ENCODE measurements around the gene LRRC47.
"Not testable (repeated sequence)": the region's sequence is repeated elsewhere in the genome, so short reads cannot be mapped to it uniquely, and the experiment has no call there.

LRRC47 gene

DNA sequence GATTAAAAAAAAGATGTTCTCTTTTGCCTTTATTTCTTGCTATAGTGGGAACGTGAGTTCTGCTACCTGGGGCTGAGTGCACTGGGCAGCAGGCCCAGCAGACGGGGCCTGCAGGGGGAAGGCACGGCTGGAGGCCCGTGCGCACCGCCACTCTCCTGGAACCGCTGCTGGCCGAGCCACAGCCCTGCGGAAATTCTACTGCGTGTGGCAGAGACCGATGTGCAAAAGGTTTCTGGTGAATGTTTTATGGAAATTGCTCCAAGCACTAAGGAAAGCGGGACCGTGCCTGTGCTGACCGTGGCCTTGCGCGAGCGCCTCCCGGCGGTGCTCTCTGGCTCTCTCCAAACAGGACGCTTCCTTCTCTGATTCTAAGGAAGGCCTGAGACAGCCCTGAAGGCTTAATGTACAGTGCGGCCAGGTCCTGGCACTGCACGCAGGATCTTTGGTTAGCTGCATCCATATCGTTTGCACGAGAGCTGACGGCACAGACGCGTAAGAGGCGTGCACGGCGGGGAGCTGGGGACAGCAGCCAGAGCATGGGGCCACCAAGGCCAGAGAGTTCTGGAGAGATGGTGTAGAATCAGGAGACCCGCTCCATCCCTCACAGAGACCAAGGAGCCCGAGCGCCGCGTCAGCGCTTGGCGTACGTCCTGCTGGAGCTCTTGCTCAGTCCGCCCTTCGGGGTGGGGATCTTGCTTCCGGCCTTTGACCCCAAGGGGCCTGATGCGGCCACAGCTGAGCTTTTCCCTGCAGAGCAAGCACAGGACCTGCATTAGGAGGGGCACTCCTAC, 18.7 kb upstream of the LRRC47 start:
- H3K27ac ChIP-seq (ENCODE audit: low read length) = no peak overlapping the region
- no peaks in the 10 kb centered on the region for H3K27me3 ChIP-seq (ENCODE audit: low read depth, low read length)
- no peaks in the 10 kb centered on the region for H3K9me3 ChIP-seq (ENCODE audit: control insufficient read depth in 1 of 2, low read length in 2 of 2)
- H3K36me3 ChIP-seq (ENCODE audit: control insufficient read depth in 1 of 2, insufficient read depth in 2 of 2, low read length in 2 of 2) = peaks cover 23 to 49% of the 10 kb centered on the region in 2 donors
- H3K4me1 ChIP-seq (ENCODE audit: control insufficient read depth in 1 of 2, insufficient read depth in 2 of 2, low read length in 2 of 2) = no peaks in the 10 kb centered on the region
- no peak overlapping the region for H3K4me3 ChIP-seq (ENCODE audit: low read depth in 1 of 2, low read length in 2 of 2)

GRCh38 chr1:3814065-3814464, 17.8 kb upstream of the LRRC47 start:
- no peaks in the 10 kb centered on the region for H3K9me3 ChIP-seq (ENCODE audit: control insufficient read depth in 1 of 2, low read length in 2 of 2)
- H3K27ac ChIP-seq (ENCODE audit: low read length) = no peak overlapping the region
- H3K27me3 ChIP-seq (ENCODE audit: low read depth, low read length) = no peaks in the 10 kb centered on the region
- no peaks in the 10 kb centered on the region for H3K4me1 ChIP-seq (ENCODE audit: control insufficient read depth in 1 of 2, insufficient read depth in 2 of 2, low read length in 2 of 2)
- H3K36me3 ChIP-seq (ENCODE audit: control insufficient read depth in 1 of 2, insufficient read depth in 2 of 2, low read length in 2 of 2) = peaks cover 16 to 41% of the 10 kb centered on the region in 2 donors
- no peak overlapping the region for H3K4me3 ChIP-seq (ENCODE audit: low read depth in 1 of 2, low read length in 2 of 2)

DNA sequence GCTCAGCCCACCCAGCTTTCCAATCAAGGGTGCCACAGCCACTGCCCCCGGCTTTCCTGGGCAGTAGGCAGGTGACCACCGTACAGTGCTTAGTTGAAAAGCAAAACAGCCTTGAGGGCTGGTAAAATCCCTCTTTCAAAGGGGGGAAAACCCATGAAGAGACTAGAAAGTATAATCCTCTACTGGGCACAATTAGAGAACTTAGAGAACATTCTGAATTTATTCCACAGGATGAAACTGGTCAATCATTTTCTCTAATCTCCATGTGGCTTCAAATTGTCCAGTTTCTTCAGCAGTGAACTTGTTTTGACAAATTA, 15.3 kb upstream of the LRRC47 start:
- Histone ChIP-seq H3K4me1 (ENCODE audit: control insufficient read depth in 1 of 2, insufficient read depth in 2 of 2, low read length in 2 of 2) (no peaks in the 10 kb centered on the region), H3K4me3 (ENCODE audit: low read depth in 1 of 2, low read length in 2 of 2) (no peak overlapping the region), H3K27ac (ENCODE audit: low read length) (no peak overlapping the region), H3K36me3 (ENCODE audit: control insufficient read depth in 1 of 2, insufficient read depth in 2 of 2, low read length in 2 of 2) (peaks cover 16 to 29% of the 10 kb centered on the region in 2 donors), H3K27me3 (ENCODE audit: low read depth, low read length) (no peaks in the 10 kb centered on the region), H3K9me3 (ENCODE audit: control insufficient read depth in 1 of 2, low read length in 2 of 2) (no peaks in the 10 kb centered on the region)

- not testable (repeated sequence) for H3K27me3 ChIP-seq (ENCODE audit: low read depth, low read length); H3K4me3 ChIP-seq (ENCODE audit: low read depth in 1 of 2, low read length in 2 of 2); H3K9me3 ChIP-seq (ENCODE audit: control insufficient read depth in 1 of 2, low read length in 2 of 2); H3K4me1 ChIP-seq (ENCODE audit: control insufficient read depth in 1 of 2, insufficient read depth in 2 of 2, low read length in 2 of 2); H3K27ac ChIP-seq (ENCODE audit: low read length)
- peaks cover 8 to 16% of the 10 kb centered on the region in 2 donors for H3K36me3 ChIP-seq (ENCODE audit: control insufficient read depth in 1 of 2, insufficient read depth in 2 of 2, low read length in 2 of 2)
Measured at GRCh38 chr1:3810149-3810761, 14.0 kb upstream of the LRRC47 start.

- Histone ChIP-seq H3K4me1 (ENCODE audit: control insufficient read depth in 1 of 2, insufficient read depth in 2 of 2, low read length in 2 of 2) (no peaks in the 10 kb centered on the region), H3K36me3 (ENCODE audit: control insufficient read depth in 1 of 2, insufficient read depth in 2 of 2, low read length in 2 of 2) (peaks cover 3 to 11% of the 10 kb centered on the region in 2 donors), H3K27me3 (ENCODE audit: low read depth, low read length) (no peaks in the 10 kb centered on the region), H3K27ac (ENCODE audit: low read length) (no peak overlapping the region), H3K9me3 (ENCODE audit: control insufficient read depth in 1 of 2, low read length in 2 of 2) (no peaks in the 10 kb centered on the region), H3K4me3 (ENCODE audit: low read depth in 1 of 2, low read length in 2 of 2) (no peak overlapping the region)
Measured at GRCh38 chr1:3809680-3810079, 13.4 kb upstream of the LRRC47 start.

- Histone ChIP-seq H3K27ac (ENCODE audit: low read length) (no peak overlapping the region), H3K36me3 (ENCODE audit: control insufficient read depth in 1 of 2, insufficient read depth in 2 of 2, low read length in 2 of 2) (no peaks in the 10 kb centered on the region), H3K9me3 (ENCODE audit: control insufficient read depth in 1 of 2, low read length in 2 of 2) (no peaks in the 10 kb centered on the region), H3K4me1 (ENCODE audit: control insufficient read depth in 1 of 2, insufficient read depth in 2 of 2, low read length in 2 of 2) (no peaks in the 10 kb centered on the region), H3K27me3 (ENCODE audit: low read depth, low read length) (no peaks in the 10 kb centered on the region), H3K4me3 (ENCODE audit: low read depth in 1 of 2, low read length in 2 of 2) (no peak overlapping the region)
Measured at GRCh38 chr1:3807769-3808168, 11.5 kb upstream of the LRRC47 start.

DNA sequence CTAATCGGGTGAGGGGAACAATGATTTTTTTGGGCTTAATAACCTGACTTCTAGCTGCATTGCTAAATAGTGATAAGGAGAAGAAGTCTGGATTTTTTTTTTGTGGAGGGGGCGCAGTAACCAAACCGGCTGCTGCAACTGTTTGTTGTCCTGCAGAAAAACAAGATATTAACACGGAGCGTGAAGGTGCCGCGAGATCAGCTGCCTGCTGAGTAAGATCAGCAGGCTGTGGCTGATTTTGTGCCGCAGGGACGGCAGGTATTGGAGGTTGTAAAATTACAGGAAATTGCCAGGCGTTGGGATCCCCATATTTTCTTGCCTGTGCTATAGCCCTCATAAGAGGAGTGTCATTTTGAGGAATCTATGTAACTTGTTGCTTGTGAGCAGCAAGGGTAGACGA, 8.7 kb upstream of the LRRC47 start:
- Histone ChIP-seq H3K4me1 (ENCODE audit: control insufficient read depth in 1 of 2, insufficient read depth in 2 of 2, low read length in 2 of 2) (no peaks in the 10 kb centered on the region), H3K27me3 (ENCODE audit: low read depth, low read length) (peaks cover under 1% of the 10 kb centered on the region), H3K36me3 (ENCODE audit: control insufficient read depth in 1 of 2, insufficient read depth in 2 of 2, low read length in 2 of 2) (no peaks in the 10 kb centered on the region), H3K4me3 (ENCODE audit: low read depth in 1 of 2, low read length in 2 of 2) (no peak overlapping the region), H3K27ac (ENCODE audit: low read length) (no peak overlapping the region), H3K9me3 (ENCODE audit: control insufficient read depth in 1 of 2, low read length in 2 of 2) (no peaks in the 10 kb centered on the region)

DNA sequence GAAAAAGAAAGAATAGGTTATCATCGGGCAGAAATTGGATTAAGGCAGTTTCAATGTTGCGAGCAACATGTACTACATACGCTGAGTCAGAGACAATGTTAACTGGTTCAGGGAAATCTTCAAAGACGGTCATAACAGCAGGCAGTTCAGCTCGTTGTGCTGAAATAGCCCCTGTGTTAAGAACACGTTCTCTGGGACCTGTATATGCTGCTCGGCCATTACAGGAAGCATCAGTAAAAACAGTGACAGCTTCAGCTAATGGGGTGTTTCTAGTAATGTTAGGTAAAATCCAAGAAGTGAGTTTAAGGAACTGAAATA, 8.3 kb upstream of the LRRC47 start:
- not testable (repeated sequence) for H3K36me3 ChIP-seq (ENCODE audit: control insufficient read depth in 1 of 2, insufficient read depth in 2 of 2, low read length in 2 of 2); H3K9me3 ChIP-seq (ENCODE audit: control insufficient read depth in 1 of 2, low read length in 2 of 2); H3K4me1 ChIP-seq (ENCODE audit: control insufficient read depth in 1 of 2, insufficient read depth in 2 of 2, low read length in 2 of 2); H3K27ac ChIP-seq (ENCODE audit: low read length); H3K27me3 ChIP-seq (ENCODE audit: low read depth, low read length); H3K4me3 ChIP-seq (ENCODE audit: low read depth in 1 of 2, low read length in 2 of 2)

DNA sequence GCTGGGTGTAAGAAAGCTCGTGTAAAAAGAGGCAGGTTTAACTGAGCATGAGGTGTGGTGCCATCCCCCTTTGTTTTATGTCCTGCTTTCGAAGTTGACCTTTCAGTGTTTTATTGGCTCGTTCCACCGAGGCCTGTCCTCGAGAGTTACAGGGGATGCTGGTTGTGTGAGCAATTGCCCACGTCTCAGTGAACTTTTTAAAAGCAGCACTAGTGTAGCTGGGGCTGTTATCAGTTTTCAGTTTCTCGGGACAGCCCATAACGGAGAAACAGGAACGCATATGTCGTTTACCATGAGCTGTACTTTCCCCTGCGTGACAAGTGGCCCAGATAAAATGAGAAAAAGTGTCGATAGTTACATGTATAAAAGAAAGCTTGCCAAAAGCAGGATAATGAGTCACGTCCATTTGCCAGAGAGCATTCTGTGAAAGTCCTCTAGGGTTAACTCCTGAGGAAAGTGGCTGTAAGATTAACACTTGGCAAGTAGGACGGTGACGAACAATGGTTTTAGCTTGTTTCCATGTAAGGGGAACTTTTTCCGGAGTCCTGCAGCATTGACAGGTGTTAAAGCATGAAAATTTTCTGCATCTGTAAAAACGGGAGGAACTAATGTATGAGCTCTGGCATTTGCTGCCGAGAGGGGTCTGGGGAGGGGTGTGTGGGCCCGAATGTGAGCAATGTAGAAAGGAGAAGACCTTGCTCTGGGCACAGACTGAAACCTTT, 7.8 kb upstream of the LRRC47 start:
- Histone ChIP-seq H3K4me3 (ENCODE audit: low read depth in 1 of 2, low read length in 2 of 2) (no peak overlapping the region), H3K4me1 (ENCODE audit: control insufficient read depth in 1 of 2, insufficient read depth in 2 of 2, low read length in 2 of 2) (no peaks in the 10 kb centered on the region), H3K36me3 (ENCODE audit: control insufficient read depth in 1 of 2, insufficient read depth in 2 of 2, low read length in 2 of 2) (no peaks in the 10 kb centered on the region), H3K27me3 (ENCODE audit: low read depth, low read length) (peaks cover 3% of the 10 kb centered on the region), H3K27ac (ENCODE audit: low read length) (no peak overlapping the region), H3K9me3 (ENCODE audit: control insufficient read depth in 1 of 2, low read length in 2 of 2) (no peaks in the 10 kb centered on the region)

GRCh38 chr1:3800795-3801194, 4.5 kb upstream of the LRRC47 start:
- not testable (repeated sequence) for H3K4me3 ChIP-seq (ENCODE audit: low read depth in 1 of 2, low read length in 2 of 2); H3K4me1 ChIP-seq (ENCODE audit: control insufficient read depth in 1 of 2, insufficient read depth in 2 of 2, low read length in 2 of 2); H3K36me3 ChIP-seq (ENCODE audit: control insufficient read depth in 1 of 2, insufficient read depth in 2 of 2, low read length in 2 of 2); H3K27ac ChIP-seq (ENCODE audit: low read length); H3K9me3 ChIP-seq (ENCODE audit: control insufficient read depth in 1 of 2, low read length in 2 of 2); H3K27me3 ChIP-seq (ENCODE audit: low read depth, low read length)

DNA sequence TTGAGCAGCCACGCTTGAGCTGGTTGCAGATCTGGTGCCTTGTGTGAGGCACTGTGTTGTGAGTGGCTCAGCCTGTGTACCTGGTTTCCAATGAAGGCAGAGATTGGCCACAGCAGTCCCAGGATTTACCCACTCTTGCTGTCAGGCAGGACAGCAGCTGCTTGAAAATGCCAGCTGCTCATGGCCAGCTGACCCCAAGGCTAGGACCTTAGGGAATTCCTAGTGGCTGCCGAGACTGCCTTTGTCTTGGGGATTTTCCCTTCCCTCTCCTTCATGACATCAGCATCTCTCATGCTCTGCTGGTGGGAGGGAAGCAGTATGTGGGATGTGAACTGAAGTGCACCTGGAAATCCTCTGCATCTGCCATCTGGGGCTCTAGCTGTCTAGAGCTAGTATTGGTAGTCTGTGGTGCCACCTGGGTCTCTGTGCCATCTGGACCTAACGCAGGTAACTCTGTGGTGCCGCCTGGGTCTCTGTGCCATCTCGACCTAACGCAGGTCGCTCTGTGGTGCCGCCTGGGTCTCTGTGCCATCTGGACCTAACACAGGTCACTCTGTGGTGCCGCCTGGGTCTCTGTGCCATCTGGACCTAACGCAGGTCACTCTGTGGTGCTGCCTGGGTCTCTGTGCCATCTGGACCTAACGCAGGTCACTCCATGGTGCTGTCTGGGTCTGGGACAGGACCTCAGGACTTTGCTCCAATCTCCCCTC, 3.8 kb upstream of the LRRC47 start:
- Histone ChIP-seq H3K9me3 (ENCODE audit: control insufficient read depth in 1 of 2, low read length in 2 of 2) (no peaks in the 10 kb centered on the region), H3K4me3 (ENCODE audit: low read depth in 1 of 2, low read length in 2 of 2) (no peak overlapping the region), H3K4me1 (ENCODE audit: control insufficient read depth in 1 of 2, insufficient read depth in 2 of 2, low read length in 2 of 2) (peaks cover 3 to 14% of the 10 kb centered on the region in 2 donors), H3K27ac (ENCODE audit: low read length) (no peak overlapping the region), H3K36me3 (ENCODE audit: control insufficient read depth in 1 of 2, insufficient read depth in 2 of 2, low read length in 2 of 2) (no peaks in the 10 kb centered on the region), H3K27me3 (ENCODE audit: low read depth, low read length) (peaks cover 3% of the 10 kb centered on the region)
